B cell (primary cell): Measurements from ENCODE around the gene BABAM2.

ENCODE experiments used
- CTCF ChIP-seq: fragments of 200-600 bp; IDR thresholded peaks from one replicate; pipeline ENCODE4 v1.8.0; 2022; ENCODE audit warnings: antibody characterized with exemption, mild to moderate bottlenecking
- EZH2 ChIP-seq: IDR thresholded peaks from 2 replicates; pipeline ENCODE4 v1.6.1; 2012; ENCODE audit warnings: borderline replicate concordance, low read depth, mild to moderate bottlenecking, moderate library complexity, low read length; ENCODE audit not compliant: insufficient read depth, poor library complexity, severe bottlenecking

DNA sequence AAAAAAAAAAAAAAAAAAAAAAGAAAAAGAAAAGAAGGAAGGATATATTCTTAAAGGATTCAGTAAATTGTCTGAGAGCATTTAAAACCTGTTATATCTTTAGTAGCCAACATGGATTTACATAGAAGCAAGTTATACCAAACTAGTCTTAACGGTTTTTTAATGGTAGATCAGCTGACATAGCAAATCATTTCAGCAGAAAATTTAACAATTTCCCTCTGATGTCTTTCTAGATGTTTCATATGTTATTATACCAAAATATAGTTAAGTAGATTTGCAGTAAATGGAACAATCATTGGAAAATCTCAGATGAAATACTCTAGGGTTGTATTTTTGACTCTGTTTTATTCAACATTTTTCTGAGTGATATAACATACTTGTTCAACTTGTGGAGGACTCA is 72.9 kb downstream of the BABAM2 start:
- TF ChIP-seq CTCF: no peak
- no peak for TF ChIP-seq EZH2
